Activated naive CD8-positive, alpha-beta T cell (primary cell): ENCODE measurements around the gene LRRC43.

Source experiments
- H3K27ac Mint-ChIP-seq: one replicate; pipeline ENCODE4 v1.8.0; 2021; ENCODE audit warnings: mixed read lengths
- H3K27me3 Mint-ChIP-seq: one replicate; pipeline ENCODE4 v1.8.0; 2021; ENCODE audit warnings: mixed read lengths
- H3K36me3 Mint-ChIP-seq: one replicate; pipeline ENCODE4 v1.8.0; 2021; ENCODE audit warnings: mixed read lengths
- H3K4me1 Mint-ChIP-seq: one replicate; pipeline ENCODE4 v1.8.0; 2021; ENCODE audit warnings: low read depth, mixed read lengths
- H3K4me3 Mint-ChIP-seq: one replicate; pipeline ENCODE4 v1.8.0; 2021; ENCODE audit warnings: mild to moderate bottlenecking, mixed read lengths
- H3K9me3 Mint-ChIP-seq: one replicate; pipeline ENCODE4 v1.8.0; 2021; ENCODE audit warnings: low read depth, mixed read lengths

Gene LRRC43

GRCh38 chr12:122145505-122146330 lies 37.2 kb upstream of the LRRC43 start:
- no peaks in the 10 kb centered on the region for H3K9me3 Mint-ChIP-seq
- peaks cover 3% of the 10 kb centered on the region for H3K4me1 Mint-ChIP-seq
- no peaks in the 10 kb centered on the region for H3K27me3 Mint-ChIP-seq
- H3K4me3 Mint-ChIP-seq, result no peak overlapping the region
- no peak overlapping the region for H3K27ac Mint-ChIP-seq
- H3K36me3 Mint-ChIP-seq, result peaks cover 2% of the 10 kb centered on the region

GRCh38 chr12:122147514-122148290 lies 35.2 kb upstream of the LRRC43 start:
- Mint-ChIP-seq H3K4me3 (no peak overlapping the region), H3K27ac (peak overlapping the region; percentile 41), H3K27me3 (no peaks in the 10 kb centered on the region), H3K4me1 (peaks cover 3% of the 10 kb centered on the region), H3K36me3 (peaks cover 2% of the 10 kb centered on the region), H3K9me3 (no peaks in the 10 kb centered on the region)

DNA sequence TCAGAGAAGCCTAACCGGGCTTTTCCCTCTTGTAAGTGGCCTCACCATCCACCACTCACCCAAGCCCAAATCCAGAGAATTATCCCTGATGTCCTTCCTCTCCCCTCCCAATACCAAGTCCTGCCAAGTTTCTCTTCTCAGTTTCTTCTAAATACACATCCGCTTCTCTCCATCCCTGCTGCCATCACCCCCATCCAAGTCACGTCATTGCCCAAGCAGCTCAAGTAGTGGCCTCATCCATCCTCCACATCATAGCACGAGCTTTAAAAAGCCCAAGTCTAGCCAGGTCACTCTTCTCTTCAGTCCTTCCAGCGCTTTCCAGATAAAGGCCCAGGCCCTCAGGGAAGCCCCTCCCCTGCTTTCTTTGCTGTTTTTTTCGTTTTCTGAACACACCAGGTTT lies 34.3 kb upstream of the LRRC43 start:
- Mint-ChIP-seq H3K36me3 (peaks cover 2% of the 10 kb centered on the region), H3K27ac (peak overlapping the region; percentile 51), H3K27me3 (no peaks in the 10 kb centered on the region), H3K4me3 (no peak overlapping the region), H3K4me1 (peaks cover 3% of the 10 kb centered on the region), H3K9me3 (no peaks in the 10 kb centered on the region)

- no peak overlapping the region for H3K27ac Mint-ChIP-seq
- H3K27me3 Mint-ChIP-seq, result no peaks in the 10 kb centered on the region
- H3K36me3 Mint-ChIP-seq, result no peaks in the 10 kb centered on the region
- H3K4me3 Mint-ChIP-seq, result no peak overlapping the region
- no peaks in the 10 kb centered on the region for H3K9me3 Mint-ChIP-seq
- H3K4me1 Mint-ChIP-seq, result peaks cover 3% of the 10 kb centered on the region
These were observed 32.7 kb upstream of the LRRC43 start for GRCh38 chr12:122150127-122150681.

DNA sequence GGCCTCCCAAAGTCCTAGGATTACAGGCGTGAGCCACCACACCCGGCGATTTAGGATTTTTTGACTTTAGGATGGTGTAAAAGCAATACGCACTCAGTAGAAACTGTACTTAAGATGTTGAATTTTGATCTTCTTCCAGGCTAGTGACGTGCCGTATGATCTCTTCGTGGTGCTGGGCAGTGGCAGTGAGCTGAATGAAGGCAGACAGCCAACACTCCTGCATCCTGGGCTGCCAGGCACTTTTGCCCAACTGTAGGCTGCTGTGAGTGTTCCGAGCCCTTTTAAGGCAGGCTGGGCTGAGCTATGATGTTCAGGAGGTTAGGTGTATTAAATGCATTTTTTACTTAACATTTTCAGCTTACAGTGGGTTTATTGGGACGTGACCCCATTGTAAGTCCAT lies 30.2 kb upstream of the LRRC43 start:
- Mint-ChIP-seq H3K27ac (no peak overlapping the region), H3K9me3 (no peaks in the 10 kb centered on the region), H3K4me3 (no peak overlapping the region), H3K36me3 (no peaks in the 10 kb centered on the region), H3K27me3 (no peaks in the 10 kb centered on the region), H3K4me1 (peaks cover 3% of the 10 kb centered on the region)

GRCh38 chr12:122155705-122156104 lies 27.2 kb upstream of the LRRC43 start:
- no peaks in the 10 kb centered on the region for H3K27me3 Mint-ChIP-seq
- no peak overlapping the region for H3K27ac Mint-ChIP-seq
- no peaks in the 10 kb centered on the region for H3K4me1 Mint-ChIP-seq
- no peak overlapping the region for H3K4me3 Mint-ChIP-seq
- H3K36me3 Mint-ChIP-seq, result no peaks in the 10 kb centered on the region
- no peaks in the 10 kb centered on the region for H3K9me3 Mint-ChIP-seq

DNA sequence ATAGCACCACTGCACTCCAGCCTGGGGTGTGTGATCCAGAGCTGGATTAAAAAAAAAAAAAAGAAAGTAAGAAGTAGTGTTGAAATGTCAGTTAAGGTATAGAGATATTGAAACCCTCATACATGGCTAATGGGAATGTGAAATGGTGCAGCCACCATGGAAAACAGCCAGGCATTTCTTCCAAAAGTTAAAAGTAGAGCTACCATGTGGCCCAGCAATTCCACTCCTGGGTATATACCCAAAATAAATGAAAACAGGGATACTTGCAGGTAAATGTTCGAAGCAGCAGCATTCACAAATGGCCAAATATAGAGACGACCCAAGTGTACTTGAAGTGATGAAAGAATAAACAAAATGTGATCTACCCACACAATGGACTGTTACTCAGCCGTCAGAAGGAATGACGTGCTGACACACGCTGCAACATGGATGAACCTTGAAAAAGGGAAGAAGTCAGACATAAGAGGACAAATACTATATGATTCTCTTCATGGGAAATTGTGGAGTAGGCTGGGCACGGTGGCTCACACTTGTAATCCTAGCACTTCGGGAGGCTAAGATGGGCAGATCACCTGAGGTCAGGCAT lies 24.1 kb upstream of the LRRC43 start:
- H3K36me3 Mint-ChIP-seq, result no peaks in the 10 kb centered on the region
- peaks cover 8% of the 10 kb centered on the region for H3K4me1 Mint-ChIP-seq
- no peak overlapping the region for H3K27ac Mint-ChIP-seq
- H3K27me3 Mint-ChIP-seq, result no peaks in the 10 kb centered on the region
- H3K4me3 Mint-ChIP-seq, result no peak overlapping the region
- no peaks in the 10 kb centered on the region for H3K9me3 Mint-ChIP-seq

- H3K4me3 Mint-ChIP-seq, result no peak overlapping the region
- no peaks in the 10 kb centered on the region for H3K9me3 Mint-ChIP-seq
- no peaks in the 10 kb centered on the region for H3K36me3 Mint-ChIP-seq
- H3K4me1 Mint-ChIP-seq, result peaks cover 8% of the 10 kb centered on the region
- no peak overlapping the region for H3K27ac Mint-ChIP-seq
- no peaks in the 10 kb centered on the region for H3K27me3 Mint-ChIP-seq
These were observed 23.0 kb upstream of the LRRC43 start for GRCh38 chr12:122159882-122160281.

DNA sequence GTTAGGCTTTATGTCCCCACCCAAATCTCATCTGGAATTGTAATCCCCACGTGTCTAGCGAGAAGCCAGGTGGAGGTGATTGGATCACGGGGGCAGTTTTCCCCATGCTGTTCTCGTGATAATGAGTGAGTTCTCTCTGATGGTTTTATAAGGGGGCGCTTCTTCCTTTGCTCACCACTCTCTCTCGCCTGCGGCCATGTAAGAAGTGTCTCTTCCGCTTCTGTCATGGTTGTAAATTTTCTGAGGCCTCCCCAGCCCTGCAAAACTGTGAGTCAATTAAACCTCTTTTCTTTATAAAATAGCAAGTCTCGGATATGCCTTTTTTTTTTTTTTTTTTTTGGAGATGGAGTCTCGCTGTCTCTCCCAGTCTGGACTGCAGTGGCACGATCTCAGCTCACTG lies 22.2 kb upstream of the LRRC43 start:
- Mint-ChIP-seq H3K27ac (no peak overlapping the region), H3K27me3 (no peaks in the 10 kb centered on the region), H3K36me3 (no peaks in the 10 kb centered on the region), H3K4me3 (no peak overlapping the region), H3K4me1 (peaks cover 8% of the 10 kb centered on the region), H3K9me3 (no peaks in the 10 kb centered on the region)

DNA sequence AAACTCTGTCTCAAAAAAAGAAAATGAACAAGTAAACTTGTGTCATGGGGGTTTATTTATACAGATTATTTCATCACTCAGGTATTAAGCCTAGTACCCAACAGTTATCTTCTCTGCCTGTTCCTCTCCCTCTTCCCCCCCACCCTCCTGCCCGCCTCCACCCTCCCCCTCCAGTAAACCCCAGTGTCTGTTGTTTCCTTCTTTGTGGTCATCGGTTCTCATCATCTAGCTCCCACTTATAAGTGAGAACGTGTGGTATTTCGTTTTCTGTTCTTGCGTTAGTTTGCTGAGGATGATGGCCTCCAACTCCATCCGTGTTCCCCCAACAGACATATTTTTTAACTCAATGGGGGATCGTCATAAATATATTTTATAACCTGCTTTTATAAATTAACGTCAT lies 21.2 kb upstream of the LRRC43 start:
- no peak overlapping the region for H3K27ac Mint-ChIP-seq
- no peaks in the 10 kb centered on the region for H3K36me3 Mint-ChIP-seq
- H3K9me3 Mint-ChIP-seq, result no peaks in the 10 kb centered on the region
- H3K4me1 Mint-ChIP-seq, result peaks cover 8% of the 10 kb centered on the region
- no peaks in the 10 kb centered on the region for H3K27me3 Mint-ChIP-seq
- H3K4me3 Mint-ChIP-seq, result no peak overlapping the region

DNA sequence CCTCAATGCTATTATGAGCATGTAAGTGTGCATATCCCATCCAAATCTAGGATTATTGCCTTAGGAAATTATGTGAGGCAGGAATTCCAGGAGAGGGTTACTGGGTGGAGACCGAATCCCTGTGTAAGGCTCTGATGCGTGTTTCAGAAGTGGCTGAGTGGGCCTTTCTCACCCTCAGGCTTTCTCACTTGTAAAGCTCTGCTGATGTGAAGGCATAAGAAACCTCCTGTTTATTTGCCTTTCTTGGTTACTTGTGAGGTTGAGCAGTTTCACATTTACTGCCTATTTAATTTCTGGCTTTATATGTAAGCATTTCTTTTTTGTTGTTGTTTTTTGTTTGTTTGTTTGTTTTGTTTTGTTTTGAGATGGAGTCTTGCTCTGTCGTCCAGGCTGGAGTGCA lies 19.9 kb upstream of the LRRC43 start:
- Mint-ChIP-seq H3K9me3 (no peaks in the 10 kb centered on the region), H3K4me3 (no peak overlapping the region), H3K36me3 (no peaks in the 10 kb centered on the region), H3K27me3 (no peaks in the 10 kb centered on the region), H3K27ac (no peak overlapping the region), H3K4me1 (peaks cover 10% of the 10 kb centered on the region)

DNA sequence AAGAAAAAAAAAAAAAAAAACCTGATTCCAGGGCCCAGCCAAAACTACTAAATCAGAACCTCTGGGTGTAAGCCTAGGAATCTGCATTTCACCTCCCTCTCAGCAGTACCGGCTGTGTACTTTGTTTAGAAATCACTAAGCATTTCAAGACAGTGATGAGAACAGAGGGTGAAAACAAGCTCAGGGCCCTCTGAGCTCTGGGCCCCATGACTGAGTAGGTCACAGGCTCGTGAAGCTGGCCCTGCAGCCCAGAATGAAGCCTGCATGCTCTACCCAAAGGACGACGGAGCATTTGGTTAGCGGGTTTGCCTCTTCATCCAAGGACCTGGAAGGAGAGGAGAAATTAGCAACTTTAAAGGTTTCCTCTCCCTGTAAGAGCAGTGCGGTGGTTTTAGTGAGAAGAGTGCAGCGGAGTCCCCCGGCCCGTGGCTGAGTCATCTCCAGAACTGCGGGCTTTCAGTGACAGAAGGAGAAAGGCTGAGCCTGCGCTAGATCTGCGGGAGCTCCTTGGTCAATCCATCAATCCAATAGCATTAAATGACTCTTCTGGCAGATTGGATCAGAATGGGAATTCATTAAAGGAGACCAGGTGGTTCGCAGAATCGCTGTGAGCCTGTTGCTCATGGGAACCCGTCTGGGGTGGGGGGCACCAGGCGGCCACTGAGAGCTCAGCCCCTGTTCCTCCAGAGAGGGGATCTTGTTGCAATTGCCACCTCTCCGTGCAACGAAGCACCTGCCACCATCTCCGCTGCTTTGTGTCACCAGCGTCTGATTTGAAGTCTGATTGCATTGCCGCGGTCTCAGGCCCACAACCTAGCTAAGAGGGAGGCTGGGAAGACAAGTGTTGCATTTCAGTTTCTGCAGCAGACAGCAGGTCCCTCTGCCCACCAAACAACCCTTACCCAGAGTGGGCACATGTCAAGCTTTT lies 16.2 kb upstream of the LRRC43 start:
- Mint-ChIP-seq H3K4me1 (peaks cover 10% of the 10 kb centered on the region), H3K4me3 (peak overlapping the region; percentile 17), H3K27me3 (no peaks in the 10 kb centered on the region), H3K27ac (peak overlapping the region; percentile 18), H3K9me3 (no peaks in the 10 kb centered on the region), H3K36me3 (no peaks in the 10 kb centered on the region)

GRCh38 chr12:122167356-122167925 lies 15.5 kb upstream of the LRRC43 start:
- H3K4me1 Mint-ChIP-seq, result peaks cover 4% of the 10 kb centered on the region
- H3K4me3 Mint-ChIP-seq, result peak overlapping the region; percentile 17
- no peaks in the 10 kb centered on the region for H3K9me3 Mint-ChIP-seq
- H3K27me3 Mint-ChIP-seq, result no peaks in the 10 kb centered on the region
- no peaks in the 10 kb centered on the region for H3K36me3 Mint-ChIP-seq
- peak overlapping the region; percentile 18 for H3K27ac Mint-ChIP-seq

- H3K9me3 Mint-ChIP-seq, result no peaks in the 10 kb centered on the region
- H3K4me1 Mint-ChIP-seq, result peaks cover 2% of the 10 kb centered on the region
- H3K27ac Mint-ChIP-seq, result no peak overlapping the region
- H3K27me3 Mint-ChIP-seq, result no peaks in the 10 kb centered on the region
- H3K4me3 Mint-ChIP-seq, result no peak overlapping the region
- H3K36me3 Mint-ChIP-seq, result no peaks in the 10 kb centered on the region
These were observed 14.4 kb upstream of the LRRC43 start for GRCh38 chr12:122168492-122168891.
